CD4-positive, alpha-beta memory T cell (primary cell): ENCODE data around the gene SULF2. TPM values are rescaled to one million over a fixed set of nuclear protein-coding genes. Genes with fewer than 3 reads are reported as not detected.
"Not testable (repeated sequence)": the region's sequence is repeated elsewhere in the genome, so short reads cannot be mapped to it uniquely, and the experiment has no call there.

ENCODE experiments used
- CTCF ChIA-PET: fragments of 350-600 bp; sonication (Branson Sonifier 250); formaldehyde crosslinking; loops from one replicate; lab custom pipeline; 2021; ENCODE audit warnings: inconsistent platforms; ENCODE audit not compliant: partially characterized antibody; lab: Charles Lee
- POLR2A ChIA-PET: fragments of 350-600 bp; sonication (Branson Sonifier 250); formaldehyde crosslinking; loops from one replicate; lab custom pipeline; 2021; ENCODE audit not compliant: partially characterized antibody; lab: Charles Lee
- DNase-seq, 5 donors: peaks; one replicate each; pipeline versions ENCODE4 v3.0.0 to v3.0.0-alpha.2; 2020 to 2022; ENCODE audit warnings: mixed read lengths in 1 of 5
- H3K27ac ChIP-seq: one replicate; pipeline ENCODE4 v1.7.0; 2013; ENCODE audit warnings: low read depth, low read length
- H3K27me3 ChIP-seq: 2 replicates; pipeline ENCODE4 v1.7.0; 2013; ENCODE audit warnings: mild to moderate bottlenecking, low read length, moderate library complexity; ENCODE audit not compliant: insufficient read depth
- H3K36me3 ChIP-seq: 2 replicates; pipeline ENCODE4 v1.7.0; 2013; ENCODE audit warnings: mild to moderate bottlenecking, low read length, moderate library complexity; ENCODE audit not compliant: insufficient read depth
- H3K4me1 ChIP-seq: 2 replicates; pipeline ENCODE4 v1.7.0; 2013; ENCODE audit warnings: mild to moderate bottlenecking, low read length, moderate library complexity; ENCODE audit not compliant: insufficient read depth
- H3K4me3 ChIP-seq, 2 donors: one replicate each; pipeline ENCODE4 v1.7.0; 2013; ENCODE audit warnings: low read length in 2 of 2, mild to moderate bottlenecking in 1 of 2
- H3K9me3 ChIP-seq, 2 donors: one replicate each; pipeline ENCODE4 v1.7.0; 2013; ENCODE audit warnings: low read length in 2 of 2, control low read depth in 1 of 2; ENCODE audit not compliant: control insufficient read depth in 1 of 2
- H3K27ac Mint-ChIP-seq, 7 donors: one replicate each; pipeline ENCODE4 v1.8.0; 2020 to 2021; ENCODE audit warnings: mixed read lengths in 7 of 7, mild to moderate bottlenecking in 6 of 7, inconsistent platforms in 3 of 7, moderate library complexity in 3 of 7
- H3K27me3 Mint-ChIP-seq, 2 donors: one replicate each; pipeline ENCODE4 v1.8.0; 2020 to 2021; ENCODE audit warnings: mixed read lengths in 2 of 2
- H3K36me3 Mint-ChIP-seq, 2 donors: one replicate each; pipeline ENCODE4 v1.8.0; 2020 to 2021; ENCODE audit warnings: mixed read lengths in 2 of 2, inconsistent platforms in 1 of 2, mild to moderate bottlenecking in 1 of 2
- H3K4me1 Mint-ChIP-seq, 4 donors: one replicate each; pipeline ENCODE4 v1.8.0; 2020 to 2021; ENCODE audit warnings: mixed read lengths in 4 of 4, mild to moderate bottlenecking in 1 of 4
- H3K4me3 Mint-ChIP-seq, 8 donors: one replicate each; pipeline ENCODE4 v1.8.0; 2020 to 2021; ENCODE audit warnings: mixed read lengths in 8 of 8, mild to moderate bottlenecking in 7 of 8, moderate library complexity in 6 of 8, inconsistent platforms in 3 of 8
- H3K9me3 Mint-ChIP-seq, 8 donors: one replicate each; pipeline ENCODE4 v1.8.0; 2020 to 2021; ENCODE audit warnings: mixed read lengths in 8 of 8, mild to moderate bottlenecking in 5 of 8, inconsistent platforms in 3 of 8, moderate library complexity in 1 of 8
- intact Hi-C: fragments of 100-400 bp; cut with micrococcal nuclease; formaldehyde crosslinking; loops from one replicate; pipeline ENCODE4 v1.15.1; 2023
- polyA plus RNA-seq, 2 donors: library from polyadenylated mRNA; unstranded; fragments of 300-500 nt; fragmentation: Illumina TruSeq; gene quantifications; one replicate each; pipeline ENCODE4 v1.2.3, GENCODE V29; 2021
- total RNA-seq, 2 experiments: library from RNA; stranded (reverse); gene quantifications; one replicate each; pipeline ENCODE4 v1.2.3, GENCODE V29; 2021

SULF2 gene
- total and polyA plus RNA-seq, 4 experiments from 2014 or later: 0.16 to 1.3 (median 0.55) TPM

GRCh38 chr20:47796971-47797370, 11.7 kb upstream of the SULF2 start:
- Mint-ChIP-seq H3K27ac (no peak overlapping the region), H3K27me3 (peaks cover 2 to 3% of the 10 kb centered on the region in 2 donors), H3K4me1 (no peaks in the 10 kb centered on the region), H3K9me3 (no peaks in the 10 kb centered on the region), H3K4me3 (no peak overlapping the region), H3K36me3 (no peaks in the 10 kb centered on the region)
- intact Hi-C loops: no loop called here
- ChIA-PET CTCF (no interaction called here), POLR2A (no interaction called here)
- Histone ChIP-seq H3K27me3 (no peaks in the 10 kb centered on the region), H3K27ac (no peak overlapping the region), H3K36me3 (no peaks in the 10 kb centered on the region), H3K4me3 (no peak overlapping the region), H3K4me1 (no peaks in the 10 kb centered on the region), H3K9me3 (no peaks in the 10 kb centered on the region)
- no peak for DNase-seq

DNA sequence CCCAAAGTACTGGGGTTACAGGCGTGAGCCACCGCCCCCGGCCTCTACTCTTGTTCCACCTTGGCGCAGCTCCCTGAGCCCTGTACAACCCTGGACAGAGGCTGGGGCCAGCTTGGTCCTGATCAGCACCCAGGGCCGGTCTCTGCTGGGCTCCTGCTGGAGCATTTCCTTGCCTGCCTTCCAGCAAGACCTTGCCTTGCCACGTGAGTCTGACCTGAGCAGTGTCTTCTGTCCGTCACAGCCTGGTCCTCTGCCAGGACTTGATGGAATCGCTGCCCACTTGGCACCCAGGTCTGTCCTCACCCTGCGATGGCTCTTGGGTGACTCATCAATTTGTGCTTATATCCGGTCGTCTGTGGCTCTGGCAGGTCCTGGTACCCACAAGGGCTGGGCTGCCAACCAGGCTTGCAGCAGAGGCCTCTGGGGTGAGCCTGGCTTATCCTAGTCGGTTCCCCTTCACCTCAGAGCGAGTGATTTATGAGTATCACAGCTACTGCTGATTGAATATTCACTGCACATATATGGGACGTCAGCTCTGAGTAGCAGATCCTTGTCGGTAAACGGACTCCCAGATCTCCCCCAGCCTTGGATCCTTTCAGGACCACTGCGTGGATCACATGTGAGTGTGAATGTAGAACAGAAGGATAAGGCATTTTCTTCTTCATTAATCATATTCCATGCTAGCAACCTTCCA, 10.1 kb upstream of the SULF2 start:
- Histone ChIP-seq H3K4me3 (no peak overlapping the region), H3K36me3 (no peaks in the 10 kb centered on the region), H3K27ac (no peak overlapping the region), H3K27me3 (no peaks in the 10 kb centered on the region), H3K9me3 (no peaks in the 10 kb centered on the region), H3K4me1 (no peaks in the 10 kb centered on the region)
- peaks cover 2 to 13% of the 10 kb centered on the region in 2 donors for H3K27me3 Mint-ChIP-seq
- no peaks in the 10 kb centered on the region for H3K9me3 Mint-ChIP-seq
- intact Hi-C loops: no loop called here
- H3K27ac Mint-ChIP-seq: peak overlapping the region in 1 of 7 donors; percentile 29
- no peak for DNase-seq
- no peak overlapping the region for H3K4me3 Mint-ChIP-seq
- H3K4me1 Mint-ChIP-seq: no peaks in the 10 kb centered on the region
- ChIA-PET CTCF (no interaction called here), POLR2A (no interaction called here)
- no peaks in the 10 kb centered on the region for H3K36me3 Mint-ChIP-seq

DNA sequence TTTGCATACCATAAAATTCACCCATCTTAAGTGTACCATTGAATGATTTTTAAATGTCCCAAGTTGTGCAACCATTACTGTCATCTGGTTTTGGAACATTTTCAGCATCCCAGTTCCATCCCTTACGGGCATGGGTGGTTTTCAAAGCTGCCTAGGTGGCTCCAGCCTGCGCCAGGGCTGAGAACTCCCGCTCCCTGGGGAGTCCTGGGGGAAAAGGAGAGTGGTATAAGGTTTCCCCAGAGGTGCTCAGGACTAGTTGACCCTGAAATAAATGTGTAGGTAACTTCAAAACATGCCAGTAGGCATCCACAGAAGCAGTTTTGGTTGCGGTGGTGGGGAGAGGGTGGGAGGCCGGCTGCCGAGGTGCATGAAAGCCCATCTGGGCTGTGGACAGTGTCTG, 9.0 kb upstream of the SULF2 start:
- CTCF ChIA-PET: not testable (repeated sequence)

DNA sequence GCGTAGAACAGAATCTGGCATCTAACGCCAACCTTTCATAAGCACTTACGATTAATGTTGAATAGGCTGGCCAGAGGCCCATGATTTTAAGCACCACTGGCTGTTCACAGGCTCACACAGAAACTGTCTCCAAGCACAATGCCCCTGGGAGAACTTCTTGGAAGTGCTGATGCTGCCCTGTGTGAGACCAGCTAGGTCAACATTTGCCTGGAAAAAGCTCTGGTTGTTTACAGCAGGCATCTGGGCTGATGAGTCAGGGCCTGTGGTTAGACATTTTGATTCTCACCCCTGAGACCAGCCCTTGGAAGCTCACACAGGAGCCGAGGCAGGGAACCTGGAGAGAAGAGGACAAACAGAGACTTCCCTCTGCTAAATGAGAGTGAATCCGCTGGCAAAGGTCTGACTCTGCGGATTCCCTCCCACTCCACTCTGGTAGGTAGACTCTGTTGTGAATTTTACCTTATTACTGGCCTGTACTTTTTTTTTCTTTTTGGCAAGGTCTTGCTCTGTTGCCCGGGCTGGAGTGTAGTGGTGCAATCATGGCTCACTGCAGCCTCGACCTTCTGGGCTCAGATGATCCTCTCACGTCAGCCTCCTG, 6.8 kb upstream of the SULF2 start:
- Histone ChIP-seq H3K36me3 (no peaks in the 10 kb centered on the region), H3K27me3 (peaks cover 7% of the 10 kb centered on the region), H3K9me3 (no peaks in the 10 kb centered on the region), H3K4me3 (no peak overlapping the region), H3K27ac (no peak overlapping the region), H3K4me1 (no peaks in the 10 kb centered on the region)
- intact Hi-C loops: no loop called here
- POLR2A ChIA-PET: no interaction called here
- Mint-ChIP-seq H3K36me3 (no peaks in the 10 kb centered on the region), H3K4me1 (peaks cover 0 to 1% (median under 1%) of the 10 kb centered on the region in 4 donors), H3K9me3 (no peaks in the 10 kb centered on the region), H3K27ac (no peak overlapping the region), H3K4me3 (no peak overlapping the region), H3K27me3 (peaks cover 12 to 27% of the 10 kb centered on the region in 2 donors)
- DNase-seq: no peak
- CTCF ChIA-PET: no interaction called here

More for the DNA sequence above, 9.0 kb upstream of the SULF2 start:
- H3K9me3 Mint-ChIP-seq, H3K4me1 ChIP-seq, H3K27ac ChIP-seq, POLR2A ChIA-PET, H3K4me3 Mint-ChIP-seq, H3K27me3 ChIP-seq, H3K4me3 ChIP-seq, H3K36me3 ChIP-seq, DNase-seq, H3K9me3 ChIP-seq, H3K36me3 Mint-ChIP-seq, intact Hi-C loops, H3K27ac Mint-ChIP-seq, H3K4me1 Mint-ChIP-seq: not testable (repeated sequence)
- peaks cover 5 to 20% of the 10 kb centered on the region in 2 donors for H3K27me3 Mint-ChIP-seq

DNA sequence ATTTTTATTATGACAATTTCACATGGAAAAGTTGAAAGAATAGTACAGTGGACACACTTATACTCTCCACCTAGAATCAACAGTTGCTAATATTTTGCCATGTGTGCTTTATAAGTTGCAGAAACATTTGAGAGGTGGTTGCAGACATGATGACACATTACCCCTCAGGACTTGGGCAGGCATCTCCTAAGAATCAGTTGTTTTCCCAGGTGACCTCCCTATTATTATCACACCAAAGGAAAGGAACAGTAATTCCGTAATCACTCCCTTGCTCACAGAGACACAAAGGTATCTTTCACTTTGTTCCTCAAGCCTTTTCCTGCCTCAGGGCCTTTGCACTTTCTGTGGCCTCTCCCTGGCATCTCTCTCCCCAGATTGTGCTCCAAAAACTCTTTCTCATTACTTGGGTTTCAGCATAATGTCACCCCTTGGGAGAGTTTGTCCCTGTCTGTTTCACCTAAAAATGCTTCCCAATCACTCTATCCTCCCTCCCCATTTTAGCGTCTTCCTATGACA, 5.9 kb upstream of the SULF2 start:
- DNase-seq: no peak
- POLR2A ChIA-PET: no interaction called here
- CTCF ChIA-PET: no interaction called here
- H3K27me3 ChIP-seq: peaks cover 17% of the 10 kb centered on the region
- Mint-ChIP-seq H3K4me3 (no peak overlapping the region), H3K36me3 (no peaks in the 10 kb centered on the region), H3K27ac (no peak overlapping the region), H3K9me3 (no peaks in the 10 kb centered on the region), H3K4me1 (peaks cover 0 to 11% (median 6%) of the 10 kb centered on the region in 4 donors), H3K27me3 (peaks cover 22 to 35% of the 10 kb centered on the region in 2 donors)
- H3K4me3 ChIP-seq: no peak overlapping the region
- no peak overlapping the region for H3K27ac ChIP-seq
- H3K4me1 ChIP-seq: peaks cover 6% of the 10 kb centered on the region
- intact Hi-C loops: no loop called here
- H3K9me3 ChIP-seq: no peaks in the 10 kb centered on the region
- H3K36me3 ChIP-seq: no peaks in the 10 kb centered on the region

DNA sequence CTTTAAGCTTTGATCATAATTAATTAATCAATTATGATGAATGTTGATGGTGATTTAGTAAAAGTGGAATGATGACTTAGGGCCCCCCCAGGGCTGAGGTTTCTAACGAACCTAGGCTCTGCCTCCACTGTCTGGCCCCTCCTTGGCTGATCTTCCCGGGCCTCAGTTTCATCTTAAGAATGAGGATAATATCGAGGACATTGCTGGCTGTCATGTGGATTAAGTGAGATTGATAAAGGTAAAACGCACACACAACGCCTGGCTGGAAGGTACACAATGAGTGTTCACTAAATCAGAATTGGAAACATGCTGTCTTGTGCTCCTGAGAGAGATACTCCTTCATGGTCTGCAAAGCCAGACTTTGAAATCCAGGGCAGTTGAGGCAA, 5.3 kb upstream of the SULF2 start:
- H3K36me3 Mint-ChIP-seq: no peaks in the 10 kb centered on the region

DNA sequence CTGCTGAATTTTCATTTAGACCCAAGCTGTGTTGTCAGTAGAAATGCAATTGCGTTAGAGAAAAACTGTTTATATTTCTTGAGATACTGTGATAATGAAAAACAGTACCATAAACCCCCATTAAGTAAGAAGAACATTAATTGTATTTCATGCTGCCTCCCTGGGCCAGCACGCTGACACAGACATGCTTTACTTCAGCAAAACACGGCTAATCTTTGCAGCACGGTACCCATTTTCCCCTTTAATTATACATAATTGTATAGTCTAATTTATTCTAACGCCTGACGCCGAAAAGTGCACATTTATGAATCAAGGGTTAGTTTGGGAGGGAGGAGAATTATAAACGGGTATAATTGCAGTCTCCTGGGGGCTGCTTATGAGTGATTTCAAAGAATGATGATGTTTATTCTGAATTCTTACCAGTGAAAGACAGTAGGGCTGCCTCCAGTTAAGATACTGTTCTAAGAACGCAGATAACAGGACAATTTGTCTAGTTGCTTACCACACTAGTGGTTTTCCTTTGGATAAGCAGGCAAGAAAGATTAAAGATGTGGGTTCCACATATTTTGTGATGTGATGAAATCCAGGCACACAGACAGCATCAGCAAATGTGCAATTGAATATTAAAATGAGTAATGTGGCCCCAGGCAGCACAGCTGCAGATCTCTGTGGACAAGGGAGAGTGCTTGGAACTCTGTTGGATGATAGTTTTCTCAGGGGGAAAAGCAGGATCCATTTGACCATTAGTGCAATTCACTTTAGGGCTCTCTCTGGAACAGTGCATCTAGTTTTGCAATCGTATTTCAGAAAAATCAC, 4.7 kb upstream of the SULF2 start:
- Mint-ChIP-seq H3K27ac (peak overlapping the region in 1 of 7 donors; percentile 14), H3K9me3 (no peaks in the 10 kb centered on the region), H3K27me3 (peaks cover 23 to 39% of the 10 kb centered on the region in 2 donors), H3K36me3 (no peaks in the 10 kb centered on the region), H3K4me1 (peaks cover 0 to 15% (median 10%) of the 10 kb centered on the region in 4 donors), H3K4me3 (no peak overlapping the region)
- H3K4me1 ChIP-seq: peaks cover 8% of the 10 kb centered on the region
- ChIA-PET CTCF (no interaction called here), POLR2A (no interaction called here)
- H3K27ac ChIP-seq: no peak overlapping the region
- DNase-seq: no peak
- H3K36me3 ChIP-seq: no peaks in the 10 kb centered on the region
- H3K4me3 ChIP-seq: no peak overlapping the region
- intact Hi-C loops: no loop called here
- peaks cover 20% of the 10 kb centered on the region for H3K27me3 ChIP-seq
- H3K9me3 ChIP-seq: no peaks in the 10 kb centered on the region

More for the DNA sequence above, 5.3 kb upstream of the SULF2 start:
- Histone ChIP-seq H3K27ac (no peak overlapping the region), H3K4me1 (peaks cover 8% of the 10 kb centered on the region), H3K9me3 (no peaks in the 10 kb centered on the region), H3K27me3 (peaks cover 20% of the 10 kb centered on the region), H3K36me3 (no peaks in the 10 kb centered on the region), H3K4me3 (no peak overlapping the region)
- no peaks in the 10 kb centered on the region for H3K9me3 Mint-ChIP-seq
- intact Hi-C loops: no loop called here
- ChIA-PET CTCF (no interaction called here), POLR2A (no interaction called here)
- H3K4me1 Mint-ChIP-seq: peaks cover 0 to 15% (median 10%) of the 10 kb centered on the region in 4 donors
- H3K27me3 Mint-ChIP-seq: peaks cover 23 to 39% of the 10 kb centered on the region in 2 donors
- DNase-seq: no peak
- no peak overlapping the region for H3K4me3 Mint-ChIP-seq
- no peak overlapping the region for H3K27ac Mint-ChIP-seq
